Testis (tissue), 3 donors: ENCODE measurements around the gene DTHD1. TPM values are rescaled to one million over a fixed set of nuclear protein-coding genes. Genes with fewer than 3 reads are reported as not detected.

ENCODE experiments used
- DNase-seq: peaks from one replicate; pipeline ENCODE4 v3.0.0-alpha.2; 2019
- H3K27ac ChIP-seq, 2 donors: fragments of 200-600 bp; sonication (generic); one replicate each; pipeline ENCODE4 v1.5.1; 2019
- H3K27me3 ChIP-seq: fragments of 200-600 bp; sonication (generic); one replicate; pipeline ENCODE4 v1.5.1; 2019
- H3K36me3 ChIP-seq: fragments of 200-600 bp; sonication (generic); one replicate; pipeline ENCODE4 v1.5.1; 2017; ENCODE audit warnings: low read depth; ENCODE audit errors: missing control alignments
- H3K4me1 ChIP-seq: fragments of 200-600 bp; sonication (generic); one replicate; pipeline ENCODE4 v1.5.1; 2019
- H3K4me3 ChIP-seq, 2 donors: fragments of 200-600 bp; sonication (generic); one replicate each; pipeline ENCODE4 v1.5.1; 2017 to 2019
- H3K9me3 ChIP-seq: fragments of 200-600 bp; sonication (generic); one replicate; pipeline ENCODE4 v1.5.1; 2017
- POLR2A ChIP-seq: fragments of 450-650 bp; IDR thresholded peaks from one replicate; pipeline ENCODE4 v1.6.1; 2017; ENCODE audit warnings: antibody characterized with exemption, mild to moderate bottlenecking, moderate library complexity
- WGBS, 2 donors: methylation state at CpG; one replicate each; pipeline ENCODE4 v1.1.5; 2018; 5-methylcytosine and 5-hydroxymethylcytosine counted together
- intact Hi-C: fragments of 100-400 bp; cut with DNase I; formaldehyde crosslinking; loops from one replicate; pipeline ENCODE4 v1.15.1; 2023; ENCODE audit warnings: low total_unique reads
- polyA plus RNA-seq: library from polyadenylated mRNA; stranded (reverse); fragments of 350-450 nt; fragmentation: Illumina TruSeq; extraction: RNeasy Lipid Tissue Mini Kit (QIAGEN cat#74804); gene quantifications from one replicate; pipeline ENCODE4 v1.2.3, GENCODE V29; 2014; ENCODE audit warnings: low read depth, low replicate concordance; ENCODE audit not compliant: insufficient read depth
- total RNA-seq, 2 donors: library from RNA; depleted of rRNA; stranded (reverse); fragments of >200 nt; gene quantifications; one replicate each; pipeline ENCODE4 v1.2.3, GENCODE V29; 2016
- TF ChIP-seq, protein P1 (sequence below), 3 experiments: fragments of 450-650 bp in 2 of 3; fragments of 200-600 bp in 1 of 3; sonication (generic) in 1 of 3; IDR thresholded peaks; one replicate each; pipeline ENCODE4 v1.5.1; 2016 to 2019; ENCODE audit warnings: antibody characterized with exemption in 3 of 3, mild to moderate bottlenecking in 2 of 3, moderate library complexity in 1 of 3

Gene DTHD1
- total and polyA plus RNA-seq, 3 donors from 2014 or later, result 1.0 to 5.8 (median 4.3) TPM

DNA sequence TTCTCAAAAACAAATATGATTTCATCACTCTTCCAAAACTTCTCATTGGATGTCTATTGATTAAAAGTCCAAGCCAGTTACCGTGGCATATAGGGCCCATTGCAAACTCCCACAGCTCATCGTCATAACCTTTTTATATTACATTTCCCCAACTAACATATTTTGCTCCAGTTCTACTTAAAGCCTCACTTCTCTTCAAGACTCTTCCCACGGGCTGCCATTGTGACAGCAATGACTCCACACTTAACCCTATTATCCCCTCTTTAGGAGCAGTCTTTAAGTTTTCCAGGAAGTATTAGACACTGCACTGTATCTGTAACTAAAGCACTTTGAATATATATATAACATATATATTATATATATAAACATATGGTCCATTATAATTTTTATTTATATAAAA, 44.5 kb downstream of the DTHD1 start:
- intact Hi-C loops, result no loop called here
- 83 to 85% methylated on average over 3 of the region's 3 CpGs for WGBS, 2 donors
- DNase-seq, result no peak

DNA sequence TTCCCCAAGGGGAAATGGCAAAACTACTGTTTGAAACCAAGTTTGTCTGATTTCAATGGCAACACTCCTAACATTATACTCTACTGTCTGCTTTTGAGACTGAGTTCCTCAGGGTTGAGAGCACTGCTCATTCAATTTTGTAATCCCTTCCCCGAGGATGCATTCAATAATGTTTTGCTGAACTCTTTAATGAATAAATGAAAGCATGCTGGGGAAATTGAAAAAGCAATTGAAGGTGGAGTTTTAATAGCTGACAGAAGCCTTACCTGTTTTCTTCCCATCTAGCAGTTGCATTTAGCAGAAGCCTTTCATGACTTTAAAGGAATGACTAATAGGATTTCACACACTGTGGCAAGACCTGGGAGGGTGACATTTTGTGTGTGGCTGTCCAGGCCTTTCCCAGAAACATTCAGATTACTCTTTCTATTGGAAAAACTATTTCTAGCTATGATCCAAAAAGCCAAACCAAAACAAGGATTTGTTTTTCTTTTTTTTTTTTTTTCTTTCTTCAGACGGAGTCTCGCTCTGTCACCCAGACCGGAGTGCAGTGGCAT, 45.1 kb downstream of the DTHD1 start:
- H3K4me1 ChIP-seq, result no peaks in the 10 kb centered on the region
- TF ChIP-seq, protein P1, sequence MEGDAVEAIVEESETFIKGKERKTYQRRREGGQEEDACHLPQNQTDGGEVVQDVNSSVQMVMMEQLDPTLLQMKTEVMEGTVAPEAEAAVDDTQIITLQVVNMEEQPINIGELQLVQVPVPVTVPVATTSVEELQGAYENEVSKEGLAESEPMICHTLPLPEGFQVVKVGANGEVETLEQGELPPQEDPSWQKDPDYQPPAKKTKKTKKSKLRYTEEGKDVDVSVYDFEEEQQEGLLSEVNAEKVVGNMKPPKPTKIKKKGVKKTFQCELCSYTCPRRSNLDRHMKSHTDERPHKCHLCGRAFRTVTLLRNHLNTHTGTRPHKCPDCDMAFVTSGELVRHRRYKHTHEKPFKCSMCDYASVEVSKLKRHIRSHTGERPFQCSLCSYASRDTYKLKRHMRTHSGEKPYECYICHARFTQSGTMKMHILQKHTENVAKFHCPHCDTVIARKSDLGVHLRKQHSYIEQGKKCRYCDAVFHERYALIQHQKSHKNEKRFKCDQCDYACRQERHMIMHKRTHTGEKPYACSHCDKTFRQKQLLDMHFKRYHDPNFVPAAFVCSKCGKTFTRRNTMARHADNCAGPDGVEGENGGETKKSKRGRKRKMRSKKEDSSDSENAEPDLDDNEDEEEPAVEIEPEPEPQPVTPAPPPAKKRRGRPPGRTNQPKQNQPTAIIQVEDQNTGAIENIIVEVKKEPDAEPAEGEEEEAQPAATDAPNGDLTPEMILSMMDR (IDR thresholded peaks at IDR 0.05), result no peak
- TF ChIP-seq POLR2A, result no peak
- H3K9me3 ChIP-seq, result no peaks in the 10 kb centered on the region
- no peaks in the 10 kb centered on the region for H3K36me3 ChIP-seq
- DNase-seq, result no peak
- intact Hi-C loops, result no loop called here
- 92 to 93% methylated on average over 4 of the region's 4 CpGs for WGBS, 2 donors
- H3K27ac ChIP-seq, result no peak overlapping the region
- no peak overlapping the region for H3K4me3 ChIP-seq
- H3K27me3 ChIP-seq, result no peaks in the 10 kb centered on the region

More for the DNA sequence above, 44.5 kb downstream of the DTHD1 start:
- no peak overlapping the region for H3K27ac ChIP-seq
- H3K4me1 ChIP-seq, result no peaks in the 10 kb centered on the region
- no peaks in the 10 kb centered on the region for H3K27me3 ChIP-seq
- no peaks in the 10 kb centered on the region for H3K9me3 ChIP-seq
- no peak overlapping the region for H3K4me3 ChIP-seq
- H3K36me3 ChIP-seq, result no peaks in the 10 kb centered on the region
- TF ChIP-seq, protein P1 (IDR thresholded peaks at IDR 0.05), result no peak
- no peak for TF ChIP-seq POLR2A

DNA sequence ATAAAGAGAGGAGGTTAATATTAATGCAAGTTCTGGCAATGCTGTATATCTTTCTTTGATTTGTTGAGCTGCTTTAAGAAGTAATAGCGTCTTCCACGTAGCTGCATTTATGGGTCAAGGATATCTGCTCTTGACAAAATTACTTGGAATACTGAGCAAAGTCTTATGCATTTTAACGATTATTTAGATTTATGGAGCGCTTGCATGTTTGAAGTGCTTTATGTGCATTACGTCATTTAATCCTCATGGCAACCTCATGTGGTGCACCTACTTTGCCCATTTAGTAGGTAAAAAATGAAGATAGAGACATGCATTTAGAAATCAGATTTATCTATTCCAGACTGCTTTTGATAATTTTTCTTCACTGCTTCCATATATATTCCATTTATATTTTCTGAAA, 46.0 kb downstream of the DTHD1 start:
- Histone ChIP-seq H3K9me3 (no peaks in the 10 kb centered on the region), H3K27ac (no peak overlapping the region), H3K4me3 (no peak overlapping the region), H3K36me3 (no peaks in the 10 kb centered on the region), H3K4me1 (no peaks in the 10 kb centered on the region), H3K27me3 (no peaks in the 10 kb centered on the region)
- 42 to 50% methylated on average over 5 of the region's 5 CpGs for WGBS, 2 donors
- no peak for DNase-seq
- TF ChIP-seq, protein P1 (IDR thresholded peaks at IDR 0.05), result no peak
- TF ChIP-seq POLR2A, result no peak
- intact Hi-C loops, result no loop called here

DNA sequence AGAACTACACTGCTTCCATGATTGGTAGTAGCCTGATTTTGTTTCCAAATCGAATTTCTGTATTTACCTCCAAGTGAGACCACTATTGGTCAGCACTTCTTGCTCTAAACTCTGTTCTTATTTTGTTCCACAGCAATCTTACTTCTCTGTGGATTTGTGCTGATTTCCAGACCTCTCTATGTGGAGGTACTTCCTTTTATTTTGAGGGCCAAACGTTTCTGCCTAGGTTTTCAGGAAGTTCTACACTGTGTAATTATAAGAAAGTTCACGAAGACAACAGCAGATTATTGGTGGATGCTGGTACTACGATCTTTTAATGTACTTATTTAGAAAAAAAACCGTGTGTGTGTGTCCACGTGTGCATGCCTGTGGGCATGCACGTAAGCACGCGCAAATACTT, 46.7 kb downstream of the DTHD1 start:
- H3K4me3 ChIP-seq, result no peak overlapping the region

More for the DNA sequence above, 46.7 kb downstream of the DTHD1 start:
- H3K36me3 ChIP-seq, result no peaks in the 10 kb centered on the region
- DNase-seq, result no peak
- no peaks in the 10 kb centered on the region for H3K9me3 ChIP-seq
- no peaks in the 10 kb centered on the region for H3K27me3 ChIP-seq
- no peak overlapping the region for H3K27ac ChIP-seq
- 80 to 83% methylated on average over 9 of the region's 9 CpGs for WGBS, 2 donors
- TF ChIP-seq, protein P1 (IDR thresholded peaks at IDR 0.05), result no peak
- TF ChIP-seq POLR2A, result no peak
- intact Hi-C loops, result no loop called here
- no peaks in the 10 kb centered on the region for H3K4me1 ChIP-seq
